ENCODE results near the gene HIVEP3.

GRCh38 chr1:41617336-41617735 lies 301.4 kb downstream of the HIVEP3 start:
- no peak for TF ChIP-seq POLR2A (IDR thresholded peaks at IDR 0.05)
- TF ChIP-seq, protein P1, sequence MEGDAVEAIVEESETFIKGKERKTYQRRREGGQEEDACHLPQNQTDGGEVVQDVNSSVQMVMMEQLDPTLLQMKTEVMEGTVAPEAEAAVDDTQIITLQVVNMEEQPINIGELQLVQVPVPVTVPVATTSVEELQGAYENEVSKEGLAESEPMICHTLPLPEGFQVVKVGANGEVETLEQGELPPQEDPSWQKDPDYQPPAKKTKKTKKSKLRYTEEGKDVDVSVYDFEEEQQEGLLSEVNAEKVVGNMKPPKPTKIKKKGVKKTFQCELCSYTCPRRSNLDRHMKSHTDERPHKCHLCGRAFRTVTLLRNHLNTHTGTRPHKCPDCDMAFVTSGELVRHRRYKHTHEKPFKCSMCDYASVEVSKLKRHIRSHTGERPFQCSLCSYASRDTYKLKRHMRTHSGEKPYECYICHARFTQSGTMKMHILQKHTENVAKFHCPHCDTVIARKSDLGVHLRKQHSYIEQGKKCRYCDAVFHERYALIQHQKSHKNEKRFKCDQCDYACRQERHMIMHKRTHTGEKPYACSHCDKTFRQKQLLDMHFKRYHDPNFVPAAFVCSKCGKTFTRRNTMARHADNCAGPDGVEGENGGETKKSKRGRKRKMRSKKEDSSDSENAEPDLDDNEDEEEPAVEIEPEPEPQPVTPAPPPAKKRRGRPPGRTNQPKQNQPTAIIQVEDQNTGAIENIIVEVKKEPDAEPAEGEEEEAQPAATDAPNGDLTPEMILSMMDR (IDR thresholded peaks at IDR 0.05), result no peak
